GM23338 (cell line): ENCODE measurements around the gene EID2. TPM values are rescaled to one million over a fixed set of nuclear protein-coding genes. Genes with fewer than 3 reads are reported as not detected.

ENCODE experiments used
- ATAC-seq: fragments of 200-7000 bp; cut with Tn5 transposase; 3 replicates; pipeline ENCODE4 v1.9.1; 2020
- DNase-seq: peaks from one replicate; pipeline ENCODE4 v3.0.0-alpha.2; 2015; ENCODE audit warnings: low spot score
- H2AFZ ChIP-seq: fragments of 200-600 bp; sonication (generic); 2 replicates; pipeline ENCODE4 v1.8.0; 2016; ENCODE audit warnings: antibody characterized with exemption, mild to moderate bottlenecking, moderate library complexity
- H3F3A ChIP-seq: fragments of 200-600 bp; sonication (generic); replicated peaks from 2 replicates; pipeline ENCODE4 v1.8.0; 2017; ENCODE audit warnings: antibody characterized with exemption, mixed run types, low read depth
- H3K27ac ChIP-seq: fragments of 200-600 bp; sonication (generic); 2 replicates; pipeline ENCODE4 v1.6.1; 2016; ENCODE audit warnings: low read depth
- H3K27me3 ChIP-seq: fragments of 200-600 bp; sonication (generic); 2 replicates; pipeline ENCODE4 v1.8.0; 2016; ENCODE audit warnings: mild to moderate bottlenecking, mixed run types, moderate library complexity; ENCODE audit not compliant: insufficient read depth
- H3K36me3 ChIP-seq: fragments of 200-600 bp; sonication (generic); 2 replicates; pipeline ENCODE4 v1.8.0; 2016; ENCODE audit warnings: mild to moderate bottlenecking; ENCODE audit not compliant: insufficient read depth
- H3K4me1 ChIP-seq: fragments of 200-600 bp; sonication (generic); 2 replicates; pipeline ENCODE4 v1.8.0; 2016; ENCODE audit warnings: mild to moderate bottlenecking, moderate library complexity; ENCODE audit not compliant: insufficient read depth
- H3K4me2 ChIP-seq: fragments of 200-600 bp; sonication (generic); 2 replicates; pipeline ENCODE4 v1.7.1; 2017; ENCODE audit warnings: mixed run types
- H3K4me3 ChIP-seq: fragments of 200-600 bp; sonication (generic); 2 replicates; pipeline ENCODE4 v1.6.1; 2016; ENCODE audit warnings: mixed run types
- H3K79me2 ChIP-seq: fragments of 200-600 bp; sonication (generic); replicated peaks from 2 replicates; pipeline ENCODE4 v1.8.0; 2017; ENCODE audit warnings: mild to moderate bottlenecking; ENCODE audit not compliant: insufficient read depth
- H3K9me2 ChIP-seq: fragments of 200-600 bp; sonication (generic); 2 replicates; pipeline ENCODE4 v1.8.0; 2017; ENCODE audit not compliant: insufficient read depth
- H4K20me1 ChIP-seq: fragments of 200-600 bp; sonication (generic); replicated peaks from 2 replicates; pipeline ENCODE4 v1.8.0; 2017; ENCODE audit warnings: mild to moderate bottlenecking; ENCODE audit not compliant: insufficient read depth
- H3K27ac Mint-ChIP-seq: 2 replicates; pipeline ENCODE4 v1.8.0; 2020; ENCODE audit warnings: inconsistent platforms, mild to moderate bottlenecking, moderate library complexity, mixed read lengths
- H3K27me3 Mint-ChIP-seq: 3 replicates; pipeline ENCODE4 v1.8.0; 2022; ENCODE audit warnings: low read depth, mild to moderate bottlenecking, moderate library complexity, mixed read lengths, inconsistent platforms; ENCODE audit not compliant: insufficient read depth, poor library complexity
- H3K36me3 Mint-ChIP-seq: 3 replicates; pipeline ENCODE4 v1.8.0; 2021; ENCODE audit warnings: low read depth, mild to moderate bottlenecking, inconsistent platforms, moderate library complexity, mixed read lengths
- H3K4me1 Mint-ChIP-seq: 3 replicates; pipeline ENCODE4 v1.8.0; 2020; ENCODE audit warnings: mild to moderate bottlenecking, inconsistent platforms, mixed read lengths
- H3K4me3 Mint-ChIP-seq: 3 replicates; pipeline ENCODE4 v1.8.0; 2021; ENCODE audit warnings: moderate library complexity, mild to moderate bottlenecking, inconsistent platforms, mixed read lengths
- H3K9me3 Mint-ChIP-seq: 3 replicates; pipeline ENCODE4 v1.8.0; 2020; ENCODE audit warnings: moderate library complexity, mild to moderate bottlenecking, inconsistent platforms, mixed read lengths
- CREB1 ChIP-seq: fragments of 250-450 bp; sonication (Bioruptor Pico); IDR thresholded peaks from 2 replicates; pipeline ENCODE4 v1.5.0; 2020; ENCODE audit warnings: low read depth, mild to moderate bottlenecking, moderate library complexity
- CTCF ChIP-seq, 2 experiments: fragments of 200-600 bp in 1 of 2; sonication (generic) in 1 of 2; conservative IDR thresholded peaks; 2 replicates each; pipeline versions ENCODE4 v1.5.1 to v1.6.1; 2016 to 2017; ENCODE audit warnings: antibody characterized with exemption in 2 of 2, low read depth in 2 of 2, mild to moderate bottlenecking in 2 of 2, moderate library complexity in 1 of 2
- ETS1 ChIP-seq: IDR thresholded peaks from 2 replicates; pipeline ENCODE4 v1.6.1; 2016; ENCODE audit warnings: antibody characterized with exemption
- JUNB ChIP-seq: IDR thresholded peaks from one replicate; pipeline ENCODE4 v1.6.1; 2016; ENCODE audit warnings: antibody characterized with exemption; ENCODE audit not compliant: unreplicated experiment
- POLR2AphosphoS5 ChIP-seq: IDR thresholded peaks from 2 replicates; pipeline ENCODE4 v1.6.1; 2016; ENCODE audit warnings: antibody characterized with exemption, low read depth
- REST ChIP-seq: IDR thresholded peaks from one replicate; pipeline ENCODE4 v1.6.1; 2018; ENCODE audit warnings: antibody characterized with exemption; ENCODE audit not compliant: unreplicated experiment
- STAT1 ChIP-seq: IDR thresholded peaks from one replicate; pipeline ENCODE4 v1.6.1; 2016; ENCODE audit warnings: antibody characterized with exemption; ENCODE audit not compliant: unreplicated experiment
- ZNF114 ChIP-seq: fragments of 250-450 bp; sonication (Bioruptor Pico); IDR thresholded peaks from 2 replicates; pipeline ENCODE4 v1.5.0; 2020; ENCODE audit warnings: mild to moderate bottlenecking, moderate library complexity
- ZNF462 ChIP-seq: fragments of 250-450 bp; sonication (Bioruptor Pico); IDR thresholded peaks from 2 replicates; pipeline ENCODE4 v1.5.0; 2020; ENCODE audit warnings: mild to moderate bottlenecking, moderate library complexity
- polyA plus RNA-seq: library from polyadenylated mRNA; unstranded; fragments of >200 nt; fragmentation: Nextera tagmentation; extraction: Ambion mirVana; gene quantifications from 2 replicates; pipeline ENCODE4 v1.2.1, GENCODE V29; 2016
- total RNA-seq: library from RNA; depleted of rRNA; stranded (reverse); fragments of >200 nt; shearing (Covaris generic); gene quantifications from 2 replicates; pipeline ENCODE4 v1.2.3, GENCODE V29; 2014

Gene EID2
- total and polyA plus RNA-seq, 2 experiments from 2014 or later: 24.4 to 25.2 TPM

GRCh38 chr19:39506598-39506943 lies 33.4 kb downstream of the EID2 start (continued):
- no peak for TF ChIP-seq STAT1
- no peak for TF ChIP-seq ZNF114 (CRISPR knock-in tag)
- no peak for TF ChIP-seq ZNF462
- no peak for TF ChIP-seq POLR2AphosphoS5

- Histone ChIP-seq H3K79me2 (no peaks in the 10 kb centered on the region), H3K9me2 (0 out of 2 replicates have a peak, but pooled peaks cover 7% of the 10 kb centered on the region), H4K20me1 (no peaks in the 10 kb centered on the region), H2AFZ (peak overlapping the region; percentile 81; the same call in 1 of the 2 replicates), H3K4me3 (0 out of 2 replicates have a peak overlapping the region, but pooled peaks have one; percentile 36), H3K4me1 (peaks cover 3% of the 10 kb centered on the region; the same call in 1 of the 2 replicates), H3K27ac (no peak overlapping the region), H3K4me2 (0 out of 2 replicates have a peak overlapping the region, but pooled peaks have one; percentile 38), H3K27me3 (peaks cover 96% of the 10 kb centered on the region), H3K36me3 (no peaks in the 10 kb centered on the region), H3F3A (peaks cover 18% of the 10 kb centered on the region)
- Mint-ChIP-seq H3K27me3 (peaks cover 92% of the 10 kb centered on the region), H3K4me1 (peaks cover 14% of the 10 kb centered on the region), H3K27ac (no peak overlapping the region), H3K36me3 (peaks cover 18% of the 10 kb centered on the region), H3K9me3 (peaks cover 27% of the 10 kb centered on the region), H3K4me3 (no peak overlapping the region)
- TF ChIP-seq JUNB: no peak
- peak; percentile 53 to 86 for TF ChIP-seq CTCF (conservative IDR thresholded peaks at IDR 0.05; ENCODE audit: low read depth in 2 of 2)
- no peak for TF ChIP-seq POLR2AphosphoS5
- TF ChIP-seq ETS1: no peak
- no peak for TF ChIP-seq REST
- peak; percentile 56 for TF ChIP-seq CREB1 (CRISPR knock-in tag)
- ATAC-seq (peak; percentile 14), DNase-seq (peak; percentile 94)
These were observed 37.1 kb downstream of the EID2 start for GRCh38 chr19:39502640-39503417.
